ENCODE measurements around the gene MTHFR. TPM values are rescaled to one million over a fixed set of nuclear protein-coding genes. Genes with fewer than 3 reads are reported as not detected.

MTHFR gene
- total and polyA plus RNA-seq, 7 donors, result 6.6 to 38.3 (median 24.2) TPM

GRCh38 chr1:11825131-11825530 is 19.4 kb upstream of the MTHFR start:
- DNase-seq, result peak; percentile 44
- no peak overlapping the region for H3K4me3 ChIP-seq
- H3K36me3 ChIP-seq, result peaks cover 30 to 100% (median 71%) of the 10 kb centered on the region in 4 donors
- no peaks in the 10 kb centered on the region for H3K4me1 ChIP-seq
- H3K27me3 ChIP-seq, result no peaks in the 10 kb centered on the region
- no peaks in the 10 kb centered on the region for H3K9me3 ChIP-seq
- H3K27ac ChIP-seq, result no peak overlapping the region
- WGBS, 2 donors, result 94% methylated on average over 7 of the region's 7 CpGs
- TF ChIP-seq EP300 (IDR thresholded peaks at IDR 0.05), result no peak
- TF ChIP-seq CTCF (IDR thresholded peaks at IDR 0.05), result no peak
- TF ChIP-seq POLR2A (IDR thresholded peaks at IDR 0.05), result no peak
- TF ChIP-seq POLR2AphosphoS5 (IDR thresholded peaks at IDR 0.05), result no peak
- intact Hi-C loops (cut with DNase I), result no loop called here

GRCh38 chr1:11823366-11824137 is 17.8 kb upstream of the MTHFR start:
- no peak for TF ChIP-seq POLR2A (IDR thresholded peaks at IDR 0.05)
- TF ChIP-seq CTCF (IDR thresholded peaks at IDR 0.05), result no peak
- TF ChIP-seq EP300 (IDR thresholded peaks at IDR 0.05), result no peak
- TF ChIP-seq POLR2AphosphoS5 (IDR thresholded peaks at IDR 0.05), result no peak
- Histone ChIP-seq H3K27ac (no peak overlapping the region), H3K27me3 (no peaks in the 10 kb centered on the region), H3K4me3 (no peak overlapping the region), H3K9me3 (no peaks in the 10 kb centered on the region), H3K36me3 (peaks cover 34 to 100% (median 66%) of the 10 kb centered on the region in 4 donors), H3K4me1 (no peaks in the 10 kb centered on the region)
- DNase-seq, result peak; percentile 66
- WGBS, 2 donors, result 94% methylated on average over 17 of the region's 17 CpGs
- intact Hi-C loops (cut with DNase I), result no loop called here

DNA sequence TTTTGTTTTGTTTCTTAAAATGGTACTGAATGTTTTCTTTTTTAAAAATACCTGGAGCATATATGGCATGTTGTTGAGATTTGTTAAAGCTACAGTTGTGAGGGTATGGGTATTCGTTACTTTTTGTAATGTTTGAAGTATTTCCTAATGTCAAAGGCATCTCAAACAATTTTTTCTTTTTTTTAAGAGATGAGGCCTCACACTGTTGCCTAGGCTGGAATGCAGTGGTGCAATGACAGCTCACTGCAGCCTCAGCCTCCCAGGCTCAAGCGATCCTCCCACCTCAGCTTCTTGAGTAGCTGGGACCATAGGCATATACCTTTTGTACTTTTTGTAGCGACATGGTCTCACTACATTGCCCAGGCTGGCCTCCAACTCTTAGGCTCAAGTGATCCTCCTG is 16.3 kb upstream of the MTHFR start:
- intact Hi-C loops (cut with DNase I), result no loop called here
- H3K4me3 ChIP-seq, result no peak overlapping the region
- TF ChIP-seq EP300 (IDR thresholded peaks at IDR 0.05) (no peak), POLR2A (IDR thresholded peaks at IDR 0.05) (no peak), CTCF (IDR thresholded peaks at IDR 0.05) (no peak), POLR2AphosphoS5 (IDR thresholded peaks at IDR 0.05) (no peak)
- DNase-seq, result no peak
- no peaks in the 10 kb centered on the region for H3K4me1 ChIP-seq
- no peaks in the 10 kb centered on the region for H3K27me3 ChIP-seq
- WGBS, 2 donors, result 94% methylated on average over 3 of the region's 3 CpGs
- H3K27ac ChIP-seq, result peak overlapping the region in 1 of 4 donors; percentile 18
- peaks cover 42 to 100% (median 60%) of the 10 kb centered on the region in 4 donors for H3K36me3 ChIP-seq
- no peaks in the 10 kb centered on the region for H3K9me3 ChIP-seq

DNA sequence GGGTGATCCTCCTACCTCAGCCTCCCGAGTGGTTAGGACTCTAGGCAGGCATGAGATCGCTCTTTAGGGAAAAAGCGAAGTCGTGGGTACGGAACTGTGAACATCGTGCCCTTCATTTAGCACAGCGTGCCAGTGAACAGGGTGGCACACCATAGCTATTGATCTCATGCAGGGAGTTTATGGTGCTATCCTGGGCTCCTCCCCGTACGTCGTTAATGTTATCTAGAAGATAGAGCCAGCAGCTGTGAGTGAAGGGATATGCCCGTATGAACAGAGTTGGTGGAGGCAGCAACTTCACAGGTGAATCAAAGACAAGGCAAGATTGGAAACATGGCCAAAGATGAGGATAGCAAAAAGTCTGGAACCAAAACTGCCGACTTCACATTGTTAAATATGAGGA is 11.4 kb upstream of the MTHFR start:
- WGBS, 2 donors, result 71 to 90% methylated on average over 12 of the region's 12 CpGs
- Histone ChIP-seq H3K4me3 (no peak overlapping the region), H3K36me3 (peaks cover 35 to 92% (median 37%) of the 10 kb centered on the region in 4 donors), H3K4me1 (peaks cover 0 to 5% (median 0%) of the 10 kb centered on the region in 4 donors), H3K27me3 (no peaks in the 10 kb centered on the region), H3K9me3 (no peaks in the 10 kb centered on the region), H3K27ac (no peak overlapping the region)
- no peak for TF ChIP-seq EP300 (IDR thresholded peaks at IDR 0.05)
- no peak for TF ChIP-seq POLR2A (IDR thresholded peaks at IDR 0.05)
- no peak for TF ChIP-seq POLR2AphosphoS5 (IDR thresholded peaks at IDR 0.05)
- TF ChIP-seq CTCF (IDR thresholded peaks at IDR 0.05), result no peak
- intact Hi-C loops (cut with DNase I), result no loop called here
- peak; percentile 36 for DNase-seq

All from sigmoid colon (tissue), 7 donors.